GM21515 (cell line): ENCODE results near the gene C16orf86.
"Not testable (repeated sequence)": the region's sequence is repeated elsewhere in the genome, so short reads cannot be mapped to it uniquely, and the experiment has no call there.

Experiments
- ATAC-seq: cut with Tn5 transposase; IDR thresholded peaks from one replicate; pipeline ENCODE4 v1.9.1; 2021; ENCODE audit not compliant: unreplicated experiment

Gene C16orf86

DNA sequence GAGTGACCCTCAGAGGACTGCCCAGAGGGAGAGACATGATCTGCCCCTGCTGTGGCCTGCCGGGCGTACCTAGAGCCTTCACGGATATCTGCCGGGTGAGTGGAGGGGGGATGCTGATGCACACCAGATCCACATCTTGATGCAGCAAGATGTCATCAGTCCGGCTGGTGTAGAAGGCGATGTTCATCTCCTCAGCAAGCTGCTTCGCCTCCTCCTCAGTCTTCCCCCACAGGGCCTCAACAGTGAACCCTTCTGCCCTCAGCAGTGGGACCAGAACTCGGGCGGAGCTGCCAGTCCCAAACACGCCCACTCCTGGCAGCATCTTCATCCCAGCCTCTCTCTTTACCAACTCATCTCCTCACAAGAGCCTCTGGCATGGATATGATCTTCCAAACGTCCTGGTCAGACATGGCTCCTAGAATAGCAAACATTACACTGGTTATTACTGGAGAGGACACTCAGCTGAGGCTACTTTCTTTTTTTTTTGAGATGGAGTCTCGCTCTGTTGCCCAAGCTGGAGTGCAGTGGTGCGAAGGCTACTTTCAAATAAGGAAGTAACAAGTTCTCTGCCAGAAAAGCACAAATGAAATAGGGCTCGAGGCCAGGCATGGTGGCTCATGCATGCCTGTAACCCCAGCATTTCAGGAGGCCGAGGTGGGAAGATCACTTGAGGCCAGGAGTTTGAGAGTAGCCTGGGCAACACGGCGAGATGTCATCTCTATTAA, 18.9 kb downstream of the C16orf86 start:
- ATAC-seq: no peak

DNA sequence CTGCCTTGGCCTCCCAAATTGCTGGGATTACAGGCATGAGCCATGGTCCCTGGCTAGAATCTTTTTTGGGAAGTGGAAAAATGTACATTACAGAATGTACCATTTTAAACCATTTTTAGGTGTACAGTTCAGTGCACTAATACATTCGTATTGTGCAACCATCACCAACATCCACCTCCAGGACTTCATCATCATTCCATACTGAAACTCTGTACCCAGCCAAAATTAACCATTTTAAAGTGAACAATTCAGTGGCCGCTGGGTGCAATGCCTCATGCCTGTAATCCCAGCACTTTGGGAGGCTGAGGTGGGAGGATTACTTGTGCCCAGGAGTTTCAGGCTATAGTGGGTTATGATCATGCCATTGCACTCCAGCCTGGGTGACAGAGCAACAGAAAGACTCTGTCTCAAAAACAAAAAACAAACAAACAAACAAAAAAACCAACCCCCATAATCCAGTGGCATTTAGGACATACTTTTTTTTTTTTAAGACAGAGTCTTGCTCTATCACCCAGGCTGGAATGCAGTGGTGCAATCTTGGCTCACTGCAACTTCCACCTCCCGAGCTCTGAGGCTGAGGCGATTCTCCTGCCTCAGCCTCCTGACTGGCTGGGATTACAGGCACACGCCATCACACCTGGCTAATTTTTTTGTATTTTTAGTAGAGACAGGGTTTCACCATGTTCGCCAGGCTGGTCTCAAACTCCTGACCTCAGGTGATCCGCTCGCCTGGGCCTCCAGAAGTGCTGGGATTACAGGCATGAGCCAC, 27.1 kb downstream of the C16orf86 start:
- not testable (repeated sequence) for ATAC-seq

DNA sequence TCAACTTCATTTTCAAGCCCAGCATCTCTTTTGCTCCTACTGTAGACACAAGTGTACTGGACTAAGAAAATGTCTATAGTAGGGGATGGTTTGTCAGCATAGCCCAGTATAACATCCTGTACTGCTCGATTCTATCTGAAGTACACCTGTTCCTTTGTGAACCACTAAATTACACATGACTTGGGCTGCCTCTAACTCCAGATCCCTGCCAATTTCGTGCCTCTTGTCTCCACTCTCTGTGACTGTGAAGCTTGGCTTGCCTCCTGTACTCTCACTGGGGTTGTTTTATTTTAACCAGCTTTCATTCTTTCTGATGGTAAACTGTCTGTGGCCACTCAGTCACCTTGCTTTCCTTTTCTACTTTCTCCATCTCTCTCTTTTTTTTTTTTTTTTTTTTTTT, 28.0 kb downstream of the C16orf86 start:
- ATAC-seq: no peak

DNA sequence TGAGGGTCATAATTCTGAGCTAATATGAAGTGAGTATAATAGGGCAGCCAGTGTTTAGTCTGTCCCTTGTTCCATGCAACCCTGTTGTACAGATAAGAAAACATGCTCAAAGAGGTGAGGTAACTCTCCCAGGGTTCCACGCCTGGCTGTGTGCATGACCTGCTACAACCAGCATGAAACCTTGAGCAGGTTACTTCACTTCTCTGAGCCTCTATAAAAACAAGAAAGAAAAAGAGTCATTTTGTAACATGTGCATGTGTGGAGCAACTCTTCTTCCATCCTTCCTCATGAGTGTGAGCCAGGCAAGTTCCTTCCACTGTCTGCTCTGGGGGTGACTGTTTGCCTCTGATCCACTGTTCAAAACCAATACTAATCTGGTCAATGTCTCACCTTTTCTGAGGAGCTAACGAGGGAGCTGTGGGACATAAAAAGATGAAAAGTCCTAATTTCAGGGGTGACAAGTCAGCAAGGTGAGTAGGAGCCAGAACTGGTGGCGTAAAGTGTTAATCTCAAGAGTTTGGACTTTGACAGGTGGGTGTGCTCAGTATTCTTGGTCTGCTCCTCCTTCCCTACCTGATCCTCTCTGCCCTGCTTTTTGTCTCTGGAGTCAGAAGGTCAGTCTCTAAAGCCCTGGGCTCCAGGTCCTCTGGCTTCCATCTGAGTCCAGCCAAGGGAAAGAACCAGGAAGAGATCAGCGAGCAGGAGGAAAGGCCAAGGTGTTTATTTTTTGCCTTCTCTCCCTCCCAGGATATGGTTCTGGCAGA, 31.0 kb downstream of the C16orf86 start:
- ATAC-seq: no peak

DNA sequence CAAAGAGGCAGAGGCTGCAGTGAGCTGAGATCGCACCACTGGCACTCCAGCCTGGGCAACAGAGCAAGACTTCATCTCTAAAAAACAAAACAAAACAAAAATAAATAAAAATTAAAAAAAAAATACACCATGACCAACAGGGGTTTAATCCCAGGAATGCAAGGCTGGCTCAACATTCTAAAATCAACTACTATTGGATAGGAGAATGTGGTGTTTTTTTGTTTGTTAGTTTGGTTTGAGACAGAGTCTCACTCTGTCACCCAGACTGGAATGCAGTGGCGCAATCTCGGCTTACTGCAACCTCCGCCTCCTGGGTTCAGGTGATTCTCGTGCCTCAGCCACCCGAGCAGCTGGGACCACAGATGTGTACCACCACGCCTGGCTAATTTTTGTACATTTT, 32.7 kb downstream of the C16orf86 start:
- ATAC-seq: no peak

DNA sequence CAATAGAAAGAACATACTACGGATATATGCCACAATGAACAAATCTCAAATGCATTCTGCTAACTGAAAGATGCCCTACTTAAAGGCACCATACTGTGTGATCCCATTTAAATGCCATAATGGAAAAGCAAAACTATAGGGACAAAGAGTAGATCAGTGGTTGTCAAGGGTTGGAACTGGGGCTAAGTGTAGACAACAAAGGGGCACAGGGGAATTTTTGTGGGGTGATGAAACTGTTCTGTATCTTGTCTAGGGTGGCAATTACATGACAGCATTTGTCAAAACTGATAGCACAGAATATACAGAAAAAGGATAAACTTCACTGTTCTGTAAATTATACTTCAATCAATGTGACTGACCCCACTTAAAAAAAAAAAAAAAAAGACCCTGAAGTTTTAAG, 34.8 kb downstream of the C16orf86 start:
- no peak for ATAC-seq

DNA sequence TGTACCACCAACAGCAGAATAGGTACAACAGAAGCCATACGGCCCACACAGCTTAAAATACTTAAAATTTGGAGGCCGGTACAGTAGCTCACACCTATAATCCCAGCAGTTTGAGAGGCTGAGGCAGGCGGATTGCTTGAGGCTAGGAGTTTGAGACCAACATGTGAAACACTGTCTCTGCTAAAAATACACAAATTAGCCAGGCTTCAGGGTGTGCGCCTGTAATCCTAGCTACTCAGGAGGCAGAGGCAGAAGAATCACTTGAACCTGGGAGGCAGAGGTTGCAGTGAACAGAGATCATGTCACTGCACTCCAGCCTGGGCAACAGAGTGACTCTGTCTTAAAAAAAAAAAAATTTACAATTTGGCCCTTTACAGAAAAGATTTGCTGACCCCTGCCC, 35.5 kb downstream of the C16orf86 start:
- ATAC-seq: no peak

DNA sequence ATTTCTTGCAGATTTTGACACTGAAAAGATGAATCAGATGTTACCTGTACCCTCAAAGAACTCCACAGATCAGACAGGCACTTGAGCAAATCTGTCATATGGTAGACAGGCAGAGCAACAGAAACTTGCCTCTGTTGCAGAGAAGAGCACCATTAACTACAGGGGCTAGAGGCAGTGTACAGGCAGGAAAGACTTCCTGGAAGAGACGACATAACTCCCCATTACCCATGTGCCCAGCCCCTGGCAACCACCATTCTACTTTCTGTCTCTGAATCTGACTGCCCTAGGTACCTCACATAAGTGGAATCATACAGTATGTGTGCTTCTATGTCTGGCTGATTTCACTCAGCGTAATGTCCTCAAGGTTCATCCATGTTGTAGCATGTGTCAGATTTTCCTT, 37.0 kb downstream of the C16orf86 start:
- no peak for ATAC-seq

DNA sequence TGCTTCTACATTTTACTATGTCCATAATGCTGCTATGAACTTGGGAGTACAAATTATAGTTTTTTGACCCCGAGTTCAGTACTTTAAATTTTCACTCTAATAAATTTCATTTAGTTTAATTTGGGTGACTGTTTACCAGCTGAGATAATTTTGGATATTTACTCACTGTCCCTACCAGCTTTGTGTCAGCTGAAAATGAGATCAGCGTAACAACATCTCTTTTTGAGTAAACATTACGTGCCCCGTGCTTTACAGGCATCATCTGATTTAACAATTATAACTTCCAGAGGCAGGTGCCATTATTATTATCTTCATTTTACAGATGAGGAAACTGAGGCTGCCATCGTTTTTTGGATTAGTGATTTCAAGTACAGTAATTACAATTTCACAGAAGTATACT, 37.5 kb downstream of the C16orf86 start:
- no peak for ATAC-seq

DNA sequence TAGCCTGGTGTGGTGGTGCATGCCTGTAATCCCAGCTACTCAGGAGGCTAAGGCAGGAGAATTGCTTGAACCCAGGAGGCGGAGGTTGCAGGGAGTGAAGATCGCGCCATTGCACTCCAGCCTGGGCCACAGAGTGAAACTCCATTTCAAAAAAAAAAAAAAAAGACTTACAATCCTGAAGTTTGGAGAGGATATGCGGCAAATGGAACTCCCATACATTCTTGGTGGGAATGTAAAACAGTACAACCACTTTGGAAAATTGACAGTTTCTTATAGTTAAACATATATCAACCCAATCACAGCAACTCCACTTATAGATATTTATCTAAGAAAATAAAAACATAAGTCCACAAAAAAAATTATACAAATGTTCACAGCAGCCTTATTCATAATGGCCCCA, 40.6 kb downstream of the C16orf86 start:
- ATAC-seq: no peak

DNA sequence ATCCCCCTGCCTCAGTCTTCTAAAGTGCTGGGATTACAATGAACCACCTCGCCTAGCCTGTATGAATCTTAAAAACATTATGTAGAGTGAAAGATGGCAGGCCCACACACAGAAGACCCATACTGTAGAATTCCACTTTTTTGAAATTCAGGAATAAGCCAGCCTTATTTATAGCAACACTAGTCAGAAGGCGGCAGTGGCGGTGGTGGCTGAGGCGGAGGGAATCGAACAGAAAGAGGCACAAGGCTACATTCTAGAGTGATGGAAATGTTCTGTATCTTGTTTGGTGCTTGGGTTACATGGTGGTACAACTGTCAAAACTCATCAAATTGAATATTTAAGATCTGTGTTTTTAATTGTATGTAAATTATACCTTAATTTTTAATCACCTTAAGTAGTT, 41.2 kb downstream of the C16orf86 start:
- no peak for ATAC-seq

DNA sequence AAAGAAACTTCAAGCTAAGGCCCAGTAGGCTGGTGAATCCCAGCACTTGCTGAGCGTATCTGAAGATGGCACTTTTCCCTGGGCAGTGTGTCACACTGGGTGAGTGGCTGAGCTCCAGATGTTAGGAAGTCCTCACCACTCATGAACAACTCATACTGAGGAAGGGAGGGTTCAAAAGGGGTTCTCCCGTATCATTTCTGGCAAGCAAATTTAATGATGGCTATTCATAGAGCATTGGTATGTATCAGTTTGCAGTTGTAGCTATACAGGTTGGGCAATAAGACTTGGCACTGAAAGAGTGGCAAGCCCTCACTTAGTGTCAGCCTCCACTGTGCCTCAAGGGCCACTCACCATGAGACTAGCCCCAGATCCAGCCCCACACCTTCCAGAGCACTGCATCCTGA, 41.8 kb downstream of the C16orf86 start:
- no peak for ATAC-seq

DNA sequence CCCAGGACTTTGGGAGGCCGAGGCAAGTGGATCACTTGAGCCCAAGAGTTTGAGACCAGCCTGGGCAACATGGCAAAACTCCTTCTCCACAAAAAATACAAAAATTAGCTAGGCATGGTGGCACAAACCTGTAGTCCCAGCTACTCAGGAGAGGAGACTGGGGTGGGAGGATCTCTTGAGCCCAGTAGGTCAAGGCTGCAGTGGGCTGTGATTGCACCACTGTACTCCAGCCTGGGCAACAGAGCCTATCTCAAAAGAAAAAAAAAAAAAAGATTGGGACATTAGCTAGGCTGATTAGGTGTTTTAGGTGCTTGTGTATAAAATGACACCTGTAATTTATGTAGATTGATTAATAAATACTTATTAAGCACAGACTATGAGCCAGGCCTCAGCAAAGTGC, 42.4 kb downstream of the C16orf86 start:
- no peak for ATAC-seq

DNA sequence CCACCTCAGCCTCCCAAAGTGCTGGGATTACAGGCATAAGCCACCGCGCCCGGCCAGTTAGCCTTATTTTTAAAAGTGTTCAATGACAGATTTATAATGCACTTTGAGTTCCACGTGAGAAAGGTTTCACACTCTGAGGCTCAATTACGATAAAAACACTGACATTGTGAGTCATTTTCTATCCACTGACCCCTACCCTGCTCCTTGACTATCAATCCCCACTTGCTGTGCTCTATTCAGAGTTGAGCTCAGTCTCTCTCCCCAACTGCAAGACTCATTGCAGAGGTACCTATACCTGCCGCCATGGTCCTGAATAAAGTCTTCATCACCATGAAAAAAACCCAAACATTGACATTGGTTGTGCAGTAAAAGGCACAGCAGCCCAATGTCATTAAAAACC, 44.0 kb downstream of the C16orf86 start:
- ATAC-seq: no peak

DNA sequence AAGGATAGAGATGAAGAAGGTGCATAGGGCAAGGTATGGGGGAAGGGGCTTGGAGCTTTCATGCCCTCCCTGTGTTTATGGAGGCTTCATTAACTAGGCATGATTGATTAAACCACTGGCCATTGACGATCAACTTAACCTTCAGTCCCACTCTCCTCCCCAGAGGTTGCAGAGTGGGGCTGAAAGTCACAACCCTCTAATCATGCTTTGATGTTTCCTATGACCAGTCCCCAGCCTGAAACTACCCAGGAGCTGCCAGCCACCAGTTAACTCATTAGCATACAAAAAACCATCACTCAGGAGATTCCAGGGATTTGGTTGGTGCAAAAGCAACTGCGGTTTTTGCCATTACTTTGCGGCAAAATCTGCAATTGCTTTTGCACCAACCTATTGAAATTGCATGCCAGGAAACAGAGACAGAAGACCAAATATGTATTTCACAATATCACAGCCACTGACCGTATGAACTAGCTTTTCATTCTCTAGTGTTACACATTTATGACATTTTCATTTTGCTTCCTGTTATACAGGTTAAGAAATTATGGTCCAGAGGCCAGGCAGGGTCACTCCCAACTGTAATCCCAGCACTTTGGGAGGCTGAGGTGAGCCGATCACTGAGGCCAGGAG, 47.1 kb downstream of the C16orf86 start:
- ATAC-seq: no peak

DNA sequence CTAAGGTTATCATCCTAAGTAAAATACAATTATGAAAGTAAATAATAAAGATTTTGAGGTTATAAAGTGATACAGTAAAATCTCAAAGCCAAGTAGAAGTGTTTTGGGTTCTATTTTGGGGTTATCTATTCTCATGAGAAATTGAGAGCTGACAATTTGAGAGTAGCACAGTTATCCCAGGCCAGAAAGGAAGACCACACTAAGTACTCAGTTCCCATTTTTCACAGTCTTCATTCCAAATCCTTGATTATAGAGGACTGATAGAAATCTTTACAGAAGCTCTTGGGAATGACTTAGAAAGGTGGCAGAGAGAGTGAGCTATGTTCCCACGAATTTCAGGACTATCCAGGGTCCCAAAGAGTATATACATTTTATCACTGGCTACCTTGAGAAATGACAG, 47.9 kb downstream of the C16orf86 start:
- no peak for ATAC-seq

DNA sequence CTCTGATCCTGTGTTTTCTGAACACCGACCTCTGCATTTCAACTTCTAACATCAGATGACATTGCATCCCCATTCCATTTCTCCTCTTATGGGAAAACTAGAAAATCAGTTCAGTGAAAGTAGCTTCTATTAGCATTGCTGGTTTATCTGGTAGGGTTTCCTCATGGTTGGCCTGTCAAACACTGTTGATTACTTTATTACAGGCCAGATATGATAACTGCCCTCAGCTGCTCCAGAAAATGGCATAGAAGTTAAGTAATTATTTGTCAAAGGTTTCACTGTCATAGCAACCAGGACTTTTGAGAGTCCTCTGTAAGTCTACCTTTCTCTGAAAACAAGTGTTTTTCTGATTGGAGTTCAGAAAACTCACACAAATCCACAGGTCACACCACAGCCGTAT, 49.5 kb downstream of the C16orf86 start:
- no peak for ATAC-seq
